Progenitor cell of endocrine pancreas (in vitro differentiated cells): ENCODE results near the gene SMOC2. TPM values are rescaled to one million over a fixed set of nuclear protein-coding genes. Genes with fewer than 3 reads are reported as not detected.

Experiments
- DNase-seq: peaks from one replicate; pipeline ENCODE4 v3.0.0; 2021; ENCODE audit warnings: low spot score; ENCODE audit not compliant: unreplicated experiment
- H3K27ac Mint-ChIP-seq: 2 replicates; pipeline ENCODE4 v1.8.0; 2021; ENCODE audit warnings: mild to moderate bottlenecking, moderate library complexity, mixed read lengths
- H3K27me3 Mint-ChIP-seq: 2 replicates; pipeline ENCODE4 v1.8.0; 2021; ENCODE audit warnings: mixed read lengths
- H3K36me3 Mint-ChIP-seq: 2 replicates; pipeline ENCODE4 v1.8.0; 2022; ENCODE audit warnings: mixed read lengths; ENCODE audit not compliant: insufficient read depth
- H3K4me1 Mint-ChIP-seq: 2 replicates; pipeline ENCODE4 v1.8.0; 2021; ENCODE audit warnings: low read depth, mixed read lengths
- H3K4me3 Mint-ChIP-seq: 2 replicates; pipeline ENCODE4 v1.8.0; 2021; ENCODE audit warnings: low read depth, mild to moderate bottlenecking, moderate library complexity, mixed read lengths
- H3K9me3 Mint-ChIP-seq: 2 replicates; pipeline ENCODE4 v1.8.0; 2021; ENCODE audit warnings: low read depth, mixed read lengths
- CTCF ChIP-seq: fragments of 200-600 bp; sonication (generic); IDR thresholded peaks from one replicate; pipeline ENCODE4 v1.5.0; 2021; ENCODE audit warnings: antibody characterized with exemption, mild to moderate bottlenecking; ENCODE audit not compliant: unreplicated experiment
- total RNA-seq: library from RNA; stranded (reverse); gene quantifications from 2 replicates; pipeline ENCODE4 v1.2.1, GENCODE V29; 2021

The SMOC2 gene
- total RNA-seq, 1 donor from 2014 or later: 5.9 TPM

DNA sequence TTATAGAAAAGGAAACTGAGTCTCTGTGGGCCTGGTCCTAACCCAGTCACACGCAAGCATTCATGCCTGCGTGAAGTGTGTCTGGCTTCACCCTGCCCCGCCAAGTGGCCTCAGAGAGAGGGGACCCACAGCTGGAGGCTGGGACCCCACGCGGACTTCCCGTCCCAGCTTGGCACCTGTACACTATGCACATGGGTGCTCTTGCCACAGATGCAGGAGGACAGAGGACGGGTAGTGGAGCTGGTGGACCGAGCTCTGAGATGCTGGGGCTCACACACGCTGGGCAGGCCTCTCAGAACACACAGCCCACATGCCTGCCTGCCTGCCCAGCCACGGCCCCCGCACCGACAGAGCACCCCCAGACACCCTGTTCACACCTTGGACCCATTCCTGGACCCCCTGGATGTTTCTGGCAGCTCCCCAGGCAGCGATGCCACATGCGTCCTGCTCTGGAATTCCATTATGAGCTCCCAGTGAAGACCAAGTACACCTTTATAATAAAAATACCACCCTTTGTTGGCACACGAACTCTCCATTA is 24.9 kb upstream of the SMOC2 start:
- DNase-seq: no peak
- H3K4me1 Mint-ChIP-seq: peaks cover 2% of the 10 kb centered on the region
- H3K4me3 Mint-ChIP-seq: no peak overlapping the region
- TF ChIP-seq CTCF: no peak
- H3K27ac Mint-ChIP-seq: no peak overlapping the region
- H3K36me3 Mint-ChIP-seq: no peaks in the 10 kb centered on the region
- H3K27me3 Mint-ChIP-seq: peaks cover 30% of the 10 kb centered on the region
- no peaks in the 10 kb centered on the region for H3K9me3 Mint-ChIP-seq

DNA sequence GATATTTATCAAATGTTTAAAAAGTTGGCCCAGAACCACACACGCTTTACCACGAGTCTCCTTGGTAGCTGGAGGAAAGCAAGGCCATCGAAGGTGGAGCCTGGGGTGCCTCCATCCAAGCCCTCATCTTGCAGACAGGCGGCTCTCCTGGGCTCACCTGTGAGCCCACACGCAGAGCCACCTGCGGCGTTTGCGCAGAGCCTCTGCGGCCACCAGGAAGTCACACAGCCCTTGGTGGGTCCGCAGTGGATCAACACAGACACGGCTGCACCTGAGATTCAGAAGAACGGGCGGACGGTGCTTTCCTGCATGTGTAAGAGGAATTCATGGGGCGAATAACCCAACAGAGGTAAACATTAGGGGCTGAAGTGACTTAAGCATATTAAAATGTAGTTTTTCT is 24.5 kb upstream of the SMOC2 start:
- H3K4me3 Mint-ChIP-seq: no peak overlapping the region
- no peaks in the 10 kb centered on the region for H3K36me3 Mint-ChIP-seq
- H3K9me3 Mint-ChIP-seq: no peaks in the 10 kb centered on the region
- no peak for DNase-seq
- no peak overlapping the region for H3K27ac Mint-ChIP-seq
- H3K4me1 Mint-ChIP-seq: peaks cover 2% of the 10 kb centered on the region
- no peak for TF ChIP-seq CTCF
- H3K27me3 Mint-ChIP-seq: peaks cover 34% of the 10 kb centered on the region

- no peak for TF ChIP-seq CTCF
- no peak overlapping the region for H3K27ac Mint-ChIP-seq
- no peaks in the 10 kb centered on the region for H3K9me3 Mint-ChIP-seq
- H3K4me1 Mint-ChIP-seq: peaks cover 2% of the 10 kb centered on the region
- no peaks in the 10 kb centered on the region for H3K36me3 Mint-ChIP-seq
- no peak overlapping the region for H3K4me3 Mint-ChIP-seq
- no peak for DNase-seq
- peaks cover 34% of the 10 kb centered on the region for H3K27me3 Mint-ChIP-seq
Observed at GRCh38 chr6:168417191-168417590, 23.8 kb upstream of the SMOC2 start.

DNA sequence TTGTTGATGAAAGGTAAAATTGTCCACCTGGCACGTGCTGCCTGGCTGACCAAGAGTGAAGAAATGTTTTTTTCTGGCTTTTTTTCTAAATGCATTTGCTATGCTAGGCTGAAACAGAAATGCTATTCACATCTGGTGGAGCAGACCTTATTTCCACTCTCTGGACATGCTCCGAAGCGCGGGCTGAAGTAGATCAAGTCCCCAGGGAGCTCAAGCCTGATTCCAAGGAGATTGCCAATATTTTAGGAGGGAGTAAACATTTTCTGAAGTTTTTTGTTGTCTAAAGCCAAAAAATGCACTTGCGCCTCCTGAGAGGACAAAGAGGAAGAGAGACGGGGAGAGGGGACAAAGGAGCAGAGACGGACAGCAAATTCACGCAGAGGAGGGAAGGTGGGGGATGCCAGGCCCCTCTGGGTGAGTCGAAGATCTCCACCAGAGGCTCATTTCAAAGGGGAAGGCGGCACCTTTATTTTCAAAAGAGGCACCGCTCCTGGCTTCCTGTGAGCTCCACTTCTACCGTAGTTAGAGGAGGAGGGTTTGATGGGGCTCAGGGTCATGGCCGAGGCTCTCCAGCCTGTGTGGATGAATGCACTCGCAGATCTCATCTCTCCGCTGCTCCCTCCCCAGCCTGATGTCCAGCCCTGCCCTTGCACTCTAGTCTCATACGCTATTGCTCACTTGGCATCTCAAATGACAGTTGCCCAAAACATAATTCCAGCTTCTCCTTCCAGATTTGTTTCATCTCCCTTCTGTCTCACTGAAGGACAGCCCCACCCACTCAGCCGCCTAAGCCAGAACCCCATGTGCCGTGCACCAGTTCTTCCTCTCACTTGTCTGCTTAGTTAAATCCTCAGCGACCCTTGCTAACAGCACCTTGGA is 23.1 kb upstream of the SMOC2 start:
- H3K27me3 Mint-ChIP-seq: peaks cover 34% of the 10 kb centered on the region
- H3K4me3 Mint-ChIP-seq: no peak overlapping the region
- H3K4me1 Mint-ChIP-seq: peaks cover 2% of the 10 kb centered on the region
- no peaks in the 10 kb centered on the region for H3K9me3 Mint-ChIP-seq
- no peaks in the 10 kb centered on the region for H3K36me3 Mint-ChIP-seq
- TF ChIP-seq CTCF: no peak
- DNase-seq: no peak
- no peak overlapping the region for H3K27ac Mint-ChIP-seq

DNA sequence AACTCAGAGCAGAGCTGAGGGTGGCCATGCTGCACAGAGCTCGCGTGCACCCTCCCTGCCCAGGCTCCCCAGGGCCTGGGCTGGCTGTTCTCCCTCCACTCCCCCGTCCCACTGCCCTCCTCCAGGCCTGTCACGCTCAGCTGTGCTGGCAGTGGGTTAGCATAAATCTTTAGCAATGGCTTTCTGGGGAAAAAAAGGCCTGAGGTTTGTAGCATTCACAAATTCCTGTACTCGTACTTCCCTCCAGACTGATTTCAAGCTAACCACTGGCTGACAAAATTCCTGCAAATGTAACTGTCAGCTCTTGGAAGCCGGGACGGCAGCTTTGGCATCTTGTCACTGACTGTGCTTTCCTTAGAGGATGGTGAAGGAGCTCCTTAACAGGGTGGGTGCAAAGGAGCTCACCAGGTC is 22.3 kb upstream of the SMOC2 start:
- H3K27me3 Mint-ChIP-seq: peaks cover 34% of the 10 kb centered on the region
- no peaks in the 10 kb centered on the region for H3K9me3 Mint-ChIP-seq
- no peak for TF ChIP-seq CTCF
- H3K4me1 Mint-ChIP-seq: peaks cover 2% of the 10 kb centered on the region
- no peak overlapping the region for H3K27ac Mint-ChIP-seq
- H3K4me3 Mint-ChIP-seq: no peak overlapping the region
- DNase-seq: no peak
- no peaks in the 10 kb centered on the region for H3K36me3 Mint-ChIP-seq
